Measurements from ENCODE around the gene CLSTN2.

Gene CLSTN2

GRCh38 chr3:140243575-140243974 lies 308.6 kb downstream of the CLSTN2 start:
- no peak overlapping the region for H3K27ac ChIP-seq (ENCODE audit: low read depth, low read length)
- H3K9ac ChIP-seq (ENCODE audit: low read depth in 1 of 2, low read length in 2 of 2), result no peak overlapping the region
- no peaks in the 10 kb centered on the region for H3K36me3 ChIP-seq (ENCODE audit: control insufficient read depth in 1 of 2, insufficient read depth in 2 of 2, low read length in 2 of 2)
- no peaks in the 10 kb centered on the region for H3K9me3 ChIP-seq (ENCODE audit: control insufficient read depth in 1 of 2, low read length in 2 of 2)
- no peaks in the 10 kb centered on the region for H3K27me3 ChIP-seq (ENCODE audit: control insufficient read depth in 1 of 2, insufficient read depth in 2 of 2, low read length in 2 of 2)
- no peak overlapping the region for H3K4me3 ChIP-seq (ENCODE audit: low read depth in 1 of 2, low read length in 2 of 2)
- no peaks in the 10 kb centered on the region for H3K4me1 ChIP-seq (ENCODE audit: control insufficient read depth in 1 of 2, insufficient read depth in 2 of 2, low read length in 2 of 2)

- Histone ChIP-seq H3K4me3 (ENCODE audit: low read depth in 1 of 2, low read length in 2 of 2) (no peak overlapping the region), H3K9ac (ENCODE audit: low read depth in 1 of 2, low read length in 2 of 2) (no peak overlapping the region), H3K9me3 (ENCODE audit: control insufficient read depth in 1 of 2, low read length in 2 of 2) (no peaks in the 10 kb centered on the region), H3K27ac (ENCODE audit: low read depth, low read length) (no peak overlapping the region), H3K4me1 (ENCODE audit: control insufficient read depth in 1 of 2, insufficient read depth in 2 of 2, low read length in 2 of 2) (no peaks in the 10 kb centered on the region), H3K27me3 (ENCODE audit: control insufficient read depth in 1 of 2, insufficient read depth in 2 of 2, low read length in 2 of 2) (no peaks in the 10 kb centered on the region), H3K36me3 (ENCODE audit: control insufficient read depth in 1 of 2, insufficient read depth in 2 of 2, low read length in 2 of 2) (no peaks in the 10 kb centered on the region)
Observed at GRCh38 chr3:140244893-140245292, 309.9 kb downstream of the CLSTN2 start.

DNA sequence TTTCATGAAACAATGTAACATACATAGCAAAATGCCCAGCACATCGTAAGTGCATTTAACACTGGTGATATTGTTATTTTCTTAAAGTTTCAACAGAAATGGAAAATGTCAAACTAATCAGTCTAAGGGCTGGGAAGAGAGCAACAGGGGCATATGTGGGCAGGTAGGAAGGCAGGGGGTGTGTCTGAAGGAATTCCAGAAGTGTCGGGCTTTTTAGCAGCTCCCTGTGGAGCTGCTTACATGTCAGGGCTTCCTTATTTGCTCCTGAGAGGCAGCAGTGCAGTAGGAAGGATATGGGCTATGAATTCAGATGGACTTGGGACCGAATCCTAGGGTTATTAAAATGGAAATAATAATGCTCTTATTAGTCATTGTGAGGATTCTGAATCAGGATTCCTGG lies 311.6 kb downstream of the CLSTN2 start:
- Histone ChIP-seq H3K4me3 (ENCODE audit: low read depth in 1 of 2, low read length in 2 of 2) (no peak overlapping the region), H3K9ac (ENCODE audit: low read depth in 1 of 2, low read length in 2 of 2) (no peak overlapping the region), H3K36me3 (ENCODE audit: control insufficient read depth in 1 of 2, insufficient read depth in 2 of 2, low read length in 2 of 2) (no peaks in the 10 kb centered on the region), H3K4me1 (ENCODE audit: control insufficient read depth in 1 of 2, insufficient read depth in 2 of 2, low read length in 2 of 2) (no peaks in the 10 kb centered on the region), H3K27me3 (ENCODE audit: control insufficient read depth in 1 of 2, insufficient read depth in 2 of 2, low read length in 2 of 2) (no peaks in the 10 kb centered on the region), H3K27ac (ENCODE audit: low read depth, low read length) (no peak overlapping the region), H3K9me3 (ENCODE audit: control insufficient read depth in 1 of 2, low read length in 2 of 2) (no peaks in the 10 kb centered on the region)

DNA sequence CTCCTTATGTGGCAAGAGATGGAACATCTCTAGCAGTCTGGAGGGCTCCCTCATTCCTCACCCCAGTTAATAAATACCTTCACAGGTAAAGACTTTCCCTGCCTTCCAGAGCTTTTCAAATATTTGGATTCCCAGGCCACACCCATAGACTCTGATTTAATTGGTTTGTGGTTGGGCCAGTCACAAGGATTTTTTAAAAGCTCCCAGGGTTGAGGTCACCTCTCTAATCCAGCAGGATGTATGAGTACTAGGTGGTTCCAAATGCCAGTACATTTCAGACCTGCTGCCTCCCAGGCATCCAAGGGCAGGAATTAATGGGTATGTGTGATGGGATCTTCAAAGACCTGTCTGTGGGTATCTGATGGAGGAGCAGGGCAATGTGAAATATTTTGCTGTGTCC lies 312.8 kb downstream of the CLSTN2 start:
- Histone ChIP-seq H3K4me1 (ENCODE audit: control insufficient read depth in 1 of 2, insufficient read depth in 2 of 2, low read length in 2 of 2) (no peaks in the 10 kb centered on the region), H3K4me3 (ENCODE audit: low read depth in 1 of 2, low read length in 2 of 2) (no peak overlapping the region), H3K27ac (ENCODE audit: low read depth, low read length) (no peak overlapping the region), H3K36me3 (ENCODE audit: control insufficient read depth in 1 of 2, insufficient read depth in 2 of 2, low read length in 2 of 2) (no peaks in the 10 kb centered on the region), H3K9me3 (ENCODE audit: control insufficient read depth in 1 of 2, low read length in 2 of 2) (no peaks in the 10 kb centered on the region), H3K9ac (ENCODE audit: low read depth in 1 of 2, low read length in 2 of 2) (no peak overlapping the region), H3K27me3 (ENCODE audit: control insufficient read depth in 1 of 2, insufficient read depth in 2 of 2, low read length in 2 of 2) (no peaks in the 10 kb centered on the region)

GRCh38 chr3:140249188-140249587 lies 314.2 kb downstream of the CLSTN2 start:
- Histone ChIP-seq H3K27ac (ENCODE audit: low read depth, low read length) (no peak overlapping the region), H3K36me3 (ENCODE audit: control insufficient read depth in 1 of 2, insufficient read depth in 2 of 2, low read length in 2 of 2) (no peaks in the 10 kb centered on the region), H3K27me3 (ENCODE audit: control insufficient read depth in 1 of 2, insufficient read depth in 2 of 2, low read length in 2 of 2) (no peaks in the 10 kb centered on the region), H3K9me3 (ENCODE audit: control insufficient read depth in 1 of 2, low read length in 2 of 2) (no peaks in the 10 kb centered on the region), H3K4me3 (ENCODE audit: low read depth in 1 of 2, low read length in 2 of 2) (no peak overlapping the region), H3K9ac (ENCODE audit: low read depth in 1 of 2, low read length in 2 of 2) (no peak overlapping the region), H3K4me1 (ENCODE audit: control insufficient read depth in 1 of 2, insufficient read depth in 2 of 2, low read length in 2 of 2) (no peaks in the 10 kb centered on the region)

- no peaks in the 10 kb centered on the region for H3K9me3 ChIP-seq (ENCODE audit: control insufficient read depth in 1 of 2, low read length in 2 of 2)
- H3K27ac ChIP-seq (ENCODE audit: low read depth, low read length), result no peak overlapping the region
- H3K27me3 ChIP-seq (ENCODE audit: control insufficient read depth in 1 of 2, insufficient read depth in 2 of 2, low read length in 2 of 2), result no peaks in the 10 kb centered on the region
- no peak overlapping the region for H3K9ac ChIP-seq (ENCODE audit: low read depth in 1 of 2, low read length in 2 of 2)
- H3K4me3 ChIP-seq (ENCODE audit: low read depth in 1 of 2, low read length in 2 of 2), result no peak overlapping the region
- no peaks in the 10 kb centered on the region for H3K4me1 ChIP-seq (ENCODE audit: control insufficient read depth in 1 of 2, insufficient read depth in 2 of 2, low read length in 2 of 2)
- H3K36me3 ChIP-seq (ENCODE audit: control insufficient read depth in 1 of 2, insufficient read depth in 2 of 2, low read length in 2 of 2), result no peaks in the 10 kb centered on the region
Observed at GRCh38 chr3:140250010-140250855, 315.2 kb downstream of the CLSTN2 start.

DNA sequence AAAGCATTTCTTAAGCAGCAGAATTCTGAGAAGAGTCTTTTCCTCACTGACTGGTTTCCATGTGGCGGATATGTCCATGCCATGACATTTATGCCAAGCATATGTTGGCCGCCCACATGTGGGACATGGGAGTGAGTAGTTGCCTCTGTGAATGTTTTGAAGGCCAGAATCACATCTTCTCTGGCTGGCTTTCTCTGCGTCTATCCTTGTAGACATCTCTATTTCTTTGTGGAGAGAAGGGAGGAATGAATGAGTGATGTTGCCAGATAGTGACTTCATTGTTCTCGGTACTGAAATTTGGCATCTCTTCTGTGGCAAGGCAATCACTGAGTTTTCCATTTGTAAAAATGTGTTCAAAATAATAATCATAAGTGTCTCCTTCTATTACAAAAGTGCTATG lies 316.0 kb downstream of the CLSTN2 start:
- no peaks in the 10 kb centered on the region for H3K9me3 ChIP-seq (ENCODE audit: control insufficient read depth in 1 of 2, low read length in 2 of 2)
- H3K27me3 ChIP-seq (ENCODE audit: control insufficient read depth in 1 of 2, insufficient read depth in 2 of 2, low read length in 2 of 2), result no peaks in the 10 kb centered on the region
- no peak overlapping the region for H3K4me3 ChIP-seq (ENCODE audit: low read depth in 1 of 2, low read length in 2 of 2)
- H3K9ac ChIP-seq (ENCODE audit: low read depth in 1 of 2, low read length in 2 of 2), result no peak overlapping the region
- no peaks in the 10 kb centered on the region for H3K36me3 ChIP-seq (ENCODE audit: control insufficient read depth in 1 of 2, insufficient read depth in 2 of 2, low read length in 2 of 2)
- H3K4me1 ChIP-seq (ENCODE audit: control insufficient read depth in 1 of 2, insufficient read depth in 2 of 2, low read length in 2 of 2), result no peaks in the 10 kb centered on the region
- H3K27ac ChIP-seq (ENCODE audit: low read depth, low read length), result no peak overlapping the region

GRCh38 chr3:140251678-140252077 lies 316.7 kb downstream of the CLSTN2 start:
- Histone ChIP-seq H3K27me3 (ENCODE audit: control insufficient read depth in 1 of 2, insufficient read depth in 2 of 2, low read length in 2 of 2) (no peaks in the 10 kb centered on the region), H3K27ac (ENCODE audit: low read depth, low read length) (no peak overlapping the region), H3K36me3 (ENCODE audit: control insufficient read depth in 1 of 2, insufficient read depth in 2 of 2, low read length in 2 of 2) (no peaks in the 10 kb centered on the region), H3K9ac (ENCODE audit: low read depth in 1 of 2, low read length in 2 of 2) (no peak overlapping the region), H3K4me3 (ENCODE audit: low read depth in 1 of 2, low read length in 2 of 2) (no peak overlapping the region), H3K4me1 (ENCODE audit: control insufficient read depth in 1 of 2, insufficient read depth in 2 of 2, low read length in 2 of 2) (no peaks in the 10 kb centered on the region), H3K9me3 (ENCODE audit: control insufficient read depth in 1 of 2, low read length in 2 of 2) (no peaks in the 10 kb centered on the region)

DNA sequence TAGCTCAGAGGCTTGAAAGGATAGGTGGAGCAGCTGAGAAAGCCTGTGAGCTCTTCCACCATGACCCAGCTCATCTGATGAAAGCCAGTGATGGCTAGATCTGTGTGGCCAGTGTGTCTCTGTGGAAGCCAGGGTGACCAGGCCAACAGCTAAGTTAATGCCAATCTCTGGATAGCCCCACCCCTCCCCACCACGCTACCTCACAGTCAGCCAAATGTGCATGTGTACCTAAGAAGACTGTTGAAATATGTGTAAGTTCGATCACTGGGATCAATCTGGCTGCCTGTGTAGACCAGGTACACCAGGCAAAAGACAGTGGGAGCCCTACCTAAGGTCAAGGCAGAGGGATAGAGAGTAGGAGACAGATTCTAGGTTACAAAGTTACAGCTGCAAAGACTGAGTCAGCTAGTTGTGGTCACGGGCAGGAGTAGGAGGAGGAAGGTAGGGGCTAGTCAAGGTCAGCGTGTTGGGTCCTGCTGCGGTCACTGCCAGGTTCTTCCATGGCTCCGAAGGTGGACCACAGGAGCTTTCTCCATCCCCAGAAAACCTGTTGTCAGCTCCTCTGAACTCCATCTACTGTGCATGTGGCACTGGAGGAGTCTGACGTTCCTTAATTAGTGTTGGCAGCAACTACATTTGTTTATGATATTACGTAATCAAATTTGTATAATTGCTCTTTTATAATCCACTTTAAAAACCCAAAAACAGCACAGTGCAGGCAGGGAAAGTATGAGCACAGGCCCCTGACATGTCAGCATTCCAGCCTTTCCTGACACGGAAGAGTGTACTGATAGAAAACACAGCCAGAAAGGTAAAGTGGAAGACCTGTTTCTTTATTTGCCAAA lies 318.0 kb downstream of the CLSTN2 start:
- H3K4me1 ChIP-seq (ENCODE audit: control insufficient read depth in 1 of 2, insufficient read depth in 2 of 2, low read length in 2 of 2), result no peaks in the 10 kb centered on the region
- H3K4me3 ChIP-seq (ENCODE audit: low read depth in 1 of 2, low read length in 2 of 2), result no peak overlapping the region
- H3K27me3 ChIP-seq (ENCODE audit: control insufficient read depth in 1 of 2, insufficient read depth in 2 of 2, low read length in 2 of 2), result no peaks in the 10 kb centered on the region
- H3K27ac ChIP-seq (ENCODE audit: low read depth, low read length), result no peak overlapping the region
- no peaks in the 10 kb centered on the region for H3K9me3 ChIP-seq (ENCODE audit: control insufficient read depth in 1 of 2, low read length in 2 of 2)
- no peak overlapping the region for H3K9ac ChIP-seq (ENCODE audit: low read depth in 1 of 2, low read length in 2 of 2)
- H3K36me3 ChIP-seq (ENCODE audit: control insufficient read depth in 1 of 2, insufficient read depth in 2 of 2, low read length in 2 of 2), result no peaks in the 10 kb centered on the region

- H3K9me3 ChIP-seq (ENCODE audit: control insufficient read depth in 1 of 2, low read length in 2 of 2), result no peaks in the 10 kb centered on the region
- no peaks in the 10 kb centered on the region for H3K36me3 ChIP-seq (ENCODE audit: control insufficient read depth in 1 of 2, insufficient read depth in 2 of 2, low read length in 2 of 2)
- H3K27ac ChIP-seq (ENCODE audit: low read depth, low read length), result no peak overlapping the region
- H3K9ac ChIP-seq (ENCODE audit: low read depth in 1 of 2, low read length in 2 of 2), result peak overlapping the region in 1 of 2 donors; percentile 1
- H3K4me3 ChIP-seq (ENCODE audit: low read depth in 1 of 2, low read length in 2 of 2), result no peak overlapping the region
- H3K4me1 ChIP-seq (ENCODE audit: control insufficient read depth in 1 of 2, insufficient read depth in 2 of 2, low read length in 2 of 2), result no peaks in the 10 kb centered on the region
- no peaks in the 10 kb centered on the region for H3K27me3 ChIP-seq (ENCODE audit: control insufficient read depth in 1 of 2, insufficient read depth in 2 of 2, low read length in 2 of 2)
Observed at GRCh38 chr3:140258222-140258724, 323.3 kb downstream of the CLSTN2 start.

Measured in duodenal mucosa (tissue), 2 donors.